Heart left ventricle (tissue), 11 donors: ENCODE measurements around the gene LRRTM2. TPM values are rescaled to one million over a fixed set of nuclear protein-coding genes. Genes with fewer than 3 reads are reported as not detected.

Experiments used
- polyA plus RNA-seq, 2 donors: library from polyadenylated mRNA; stranded (reverse); fragments of 200-250 nt; gene quantifications; one replicate each; pipeline ENCODE4 v1.2.3, GENCODE V29; 2013
- total RNA-seq, 9 donors: library from RNA; depleted of rRNA in 2 of 9; stranded (reverse); fragments of >200 nt in 2 of 9; fragmentation: NEBNext Ultra II Directional in 3 of 9; extraction: Animal tissue kit (Norgen Biotek cat#: 25700) in 3 of 9; gene quantifications; one replicate each; pipeline versions ENCODE4 v1.1.0 to v1.2.4, GENCODE V29; 2016 to 2023
- donor health status: ischemic (EF 13 %, LVEDD 7.1; RV severe dilation, severe dysfunction).
- donor health status: healthy with polysubstance abuse.
- donor health status: DM: no; HTN: yes; CAD: no.
- donor health status: DM: no; HTN: no; CAD: no.
- donor health status: ischemic (EF 25% LVEDD 5.7; RV mildly dilated, moderate dysfunction).
- donor health status: healthy.
- donor health status: DM: yes; HTN: yes; CAD: no.
- donor health status: PGD.
- donor health status: nonischemic (EF 23%, LVEDD 6.1; RV moderate dilation, normal function).

Gene LRRTM2
- total and polyA plus RNA-seq, 11 donors, result 0.06 to 0.23 (median 0.16) TPM; not detected in 7

Other genes starting within 250 kb of the LRRTM2 start
- gene CTNNA1, start 121.9 kb downstream of the LRRTM2 start, total RNA-seq, result 100 to 1,000 TPM; 331 to 460 (median 410) TPM
- gene CTNNA1, start 121.9 kb downstream of the LRRTM2 start, polyA plus RNA-seq, result 100 to 1,000 TPM; 140 to 282 TPM